Spinal cord (tissue), 10 donors: ENCODE measurements around the gene IKZF1. TPM values are rescaled to one million over a fixed set of nuclear protein-coding genes. Genes with fewer than 3 reads are reported as not detected.

Experiments
- DNase-seq, 6 donors: peaks; one replicate each; pipeline versions ENCODE4 v3.0.0 to v3.0.0-alpha.2; 2013 to 2015; ENCODE audit warnings: low spot score in 6 of 6, low read depth in 4 of 6
- H3K27ac ChIP-seq: one replicate; pipeline ENCODE4 v1.5.1; 2013; ENCODE audit warnings: low read depth, low read length, control low read depth
- H3K27me3 ChIP-seq: one replicate; pipeline ENCODE4 v1.6.1; 2013; ENCODE audit warnings: low read length; ENCODE audit not compliant: control insufficient read depth, insufficient read depth
- H3K36me3 ChIP-seq: one replicate; pipeline ENCODE4 v1.6.1; 2013; ENCODE audit warnings: low read length; ENCODE audit not compliant: control insufficient read depth, insufficient read depth
- H3K4me1 ChIP-seq: one replicate; pipeline ENCODE4 v1.6.1; 2013; ENCODE audit warnings: low read length; ENCODE audit not compliant: control insufficient read depth, insufficient read depth
- H3K4me3 ChIP-seq: one replicate; pipeline ENCODE4 v1.5.1; 2013; ENCODE audit warnings: low read depth, low read length, control low read depth
- H3K9me3 ChIP-seq: one replicate; pipeline ENCODE4 v1.6.1; 2013; ENCODE audit warnings: low read length; ENCODE audit not compliant: control insufficient read depth, insufficient read depth
- WGBS: methylation state at CpG from one replicate; pipeline ENCODE4 v1.1.5; 2013; ENCODE audit warnings: missing lambda C conversion rate; ENCODE audit not compliant: insufficient coverage; 5-methylcytosine and 5-hydroxymethylcytosine counted together
- polyA plus RNA-seq, 2 donors: library from polyadenylated mRNA; unstranded; fragments of 120-200 nt; gene quantifications; one replicate each; pipeline ENCODE4 v1.2.1, GENCODE V29; 2013; ENCODE audit not compliant: insufficient read length in 2 of 2
- total RNA-seq, 2 donors: library from RNA; depleted of rRNA in 1 of 2; stranded (reverse); fragments of 120-200 nt in 1 of 2; fragments of >200 nt in 1 of 2; gene quantifications; one replicate each; pipeline versions ENCODE4 v1.2.3 to v1.2.4, GENCODE V29; 2013 to 2014
- donor health status: healthy.

The IKZF1 gene
- total and polyA plus RNA-seq, 4 donors = 2.9 to 9.0 (median 4.7) TPM

DNA sequence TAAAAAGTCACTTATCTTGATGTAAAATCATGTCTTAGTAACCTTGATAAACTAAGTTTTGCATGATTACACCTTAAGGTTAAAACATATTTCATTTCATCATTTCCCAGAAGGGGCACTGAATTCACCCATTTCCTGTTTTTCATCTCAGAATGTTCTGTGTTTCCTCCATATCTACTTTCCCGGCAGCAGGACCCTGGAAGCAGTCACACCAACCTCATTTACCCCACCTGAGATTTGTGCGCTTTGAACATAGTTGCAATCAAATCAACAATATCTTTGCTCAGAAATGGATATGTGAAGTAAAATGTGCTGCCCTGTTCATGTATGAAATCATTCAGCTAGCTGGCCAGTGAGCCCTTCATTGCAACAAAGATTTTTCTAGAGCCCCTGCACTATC, 46.8 kb downstream of the IKZF1 start:
- WGBS = no CpG with 5 or more reads among the region's 2 CpGs
- DNase-seq = no peak
- H3K4me3 ChIP-seq = no peak overlapping the region

DNA sequence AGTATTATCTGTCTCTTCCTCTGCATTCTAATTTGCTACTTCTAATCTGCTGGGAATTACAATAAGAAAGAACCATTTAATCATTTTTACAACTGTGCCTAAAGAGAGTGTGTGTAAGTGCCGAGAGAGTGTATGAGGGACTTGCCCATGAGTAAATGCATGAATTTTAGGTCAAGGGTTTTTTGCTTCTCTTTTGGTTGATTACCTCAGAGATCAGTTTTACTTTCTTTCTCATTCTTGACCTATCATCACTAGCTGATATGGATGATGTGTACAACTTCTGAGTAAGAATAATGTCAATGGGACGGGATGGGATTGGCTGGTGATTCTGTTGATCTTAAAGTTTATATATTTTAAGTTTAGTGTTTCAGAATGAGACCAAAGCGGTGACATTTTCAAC, 47.8 kb downstream of the IKZF1 start:
- no peaks in the 10 kb centered on the region for H3K9me3 ChIP-seq
- H3K27me3 ChIP-seq = no peaks in the 10 kb centered on the region
- H3K4me1 ChIP-seq = no peaks in the 10 kb centered on the region
- no peak overlapping the region for H3K27ac ChIP-seq
- peak in 1 of 6 donors; percentile 4 for DNase-seq
- no peak overlapping the region for H3K4me3 ChIP-seq
- no CpG with 5 or more reads among the region's 3 CpGs for WGBS
- no peaks in the 10 kb centered on the region for H3K36me3 ChIP-seq

More for the DNA sequence above, 46.8 kb downstream of the IKZF1 start:
- Histone ChIP-seq H3K9me3 (no peaks in the 10 kb centered on the region), H3K4me1 (no peaks in the 10 kb centered on the region), H3K36me3 (no peaks in the 10 kb centered on the region), H3K27me3 (no peaks in the 10 kb centered on the region), H3K27ac (no peak overlapping the region)

DNA sequence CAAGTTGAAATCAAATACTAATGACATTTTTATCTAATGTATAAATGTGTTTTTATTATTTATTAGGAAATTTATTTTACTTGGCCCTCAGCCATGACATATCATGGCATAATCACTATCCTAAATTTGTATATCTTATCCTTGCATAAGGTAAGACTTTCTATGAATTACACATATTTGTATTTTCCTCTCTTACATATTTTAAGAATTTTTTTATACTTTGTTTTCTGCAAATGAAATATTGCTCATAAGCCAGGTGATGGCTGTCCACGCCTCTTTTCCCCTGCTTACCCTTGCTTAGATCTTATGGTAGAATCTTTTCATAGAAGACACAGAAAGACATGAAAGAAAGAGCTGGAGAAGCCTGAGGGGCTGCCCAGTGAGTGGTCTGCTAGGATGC, 48.2 kb downstream of the IKZF1 start:
- DNase-seq = no peak
- Histone ChIP-seq H3K4me3 (no peak overlapping the region), H3K27me3 (no peaks in the 10 kb centered on the region), H3K4me1 (no peaks in the 10 kb centered on the region), H3K36me3 (no peaks in the 10 kb centered on the region), H3K9me3 (no peaks in the 10 kb centered on the region), H3K27ac (no peak overlapping the region)
- WGBS = no CpG with 5 or more reads among the region's 1 CpG

DNA sequence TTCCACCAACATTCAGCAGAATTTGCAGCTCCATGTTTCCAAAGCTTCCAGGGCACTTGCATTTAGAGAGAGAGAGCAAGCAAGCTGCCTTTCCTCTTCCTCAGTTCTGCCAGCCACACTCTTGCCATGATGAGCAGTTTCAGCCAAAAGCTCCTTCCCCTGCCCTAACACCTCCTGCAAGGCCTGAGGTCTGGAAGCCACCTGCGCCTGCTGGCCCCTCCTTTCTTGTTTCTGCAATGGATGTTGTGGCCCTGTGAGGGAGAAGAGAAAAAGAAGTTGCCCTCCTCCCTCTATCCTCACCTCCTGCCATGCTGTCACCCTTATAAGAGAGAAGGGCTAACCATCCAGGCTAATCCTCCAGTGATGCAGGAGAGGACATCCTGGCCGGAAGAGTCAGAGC, 48.7 kb downstream of the IKZF1 start:
- Histone ChIP-seq H3K4me1 (no peaks in the 10 kb centered on the region), H3K9me3 (no peaks in the 10 kb centered on the region), H3K4me3 (no peak overlapping the region), H3K27me3 (no peaks in the 10 kb centered on the region), H3K36me3 (no peaks in the 10 kb centered on the region), H3K27ac (no peak overlapping the region)
- no peak for DNase-seq
- 94% methylated on average over 1 of the region's 2 CpGs for WGBS

DNA sequence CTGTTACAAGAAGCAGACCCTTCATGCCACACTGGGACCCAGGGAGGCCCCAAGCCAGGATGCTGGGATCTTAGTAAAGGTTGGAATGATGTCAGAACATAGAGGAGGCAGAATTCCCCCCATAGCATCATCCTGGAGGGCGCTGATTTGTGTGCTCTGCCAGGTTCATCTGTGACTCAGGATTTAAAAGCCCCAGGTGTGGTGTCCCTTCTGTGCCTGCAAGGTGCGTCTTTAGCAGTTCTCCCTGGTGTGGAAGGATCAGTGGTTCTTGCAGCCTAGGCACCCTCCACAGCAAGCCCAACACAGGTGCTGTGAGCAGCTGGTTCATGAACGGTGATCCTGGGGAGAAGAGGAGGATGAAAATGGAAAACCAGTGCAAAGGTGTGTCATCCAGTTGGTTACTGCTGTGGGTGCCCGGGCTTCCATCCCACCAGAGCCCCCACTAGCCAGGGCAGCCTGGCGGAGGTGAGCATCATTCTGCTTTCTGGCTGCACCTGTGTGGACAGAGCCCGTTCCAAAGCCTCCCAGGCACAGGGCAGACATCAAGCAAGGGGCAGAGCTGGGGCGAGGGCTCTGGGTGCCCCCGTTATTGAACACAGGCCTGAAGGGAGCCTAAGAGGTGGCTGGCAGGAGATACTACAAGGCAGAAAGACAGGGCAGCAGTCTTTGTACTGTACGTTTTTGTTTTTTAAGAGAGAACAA, 49.5 kb downstream of the IKZF1 start:
- Histone ChIP-seq H3K9me3 (no peaks in the 10 kb centered on the region), H3K4me1 (no peaks in the 10 kb centered on the region), H3K4me3 (no peak overlapping the region), H3K36me3 (no peaks in the 10 kb centered on the region), H3K27me3 (no peaks in the 10 kb centered on the region), H3K27ac (no peak overlapping the region)
- DNase-seq = no peak
- 79% methylated on average over 7 of the region's 9 CpGs for whole genome bisulfite sequencing

DNA sequence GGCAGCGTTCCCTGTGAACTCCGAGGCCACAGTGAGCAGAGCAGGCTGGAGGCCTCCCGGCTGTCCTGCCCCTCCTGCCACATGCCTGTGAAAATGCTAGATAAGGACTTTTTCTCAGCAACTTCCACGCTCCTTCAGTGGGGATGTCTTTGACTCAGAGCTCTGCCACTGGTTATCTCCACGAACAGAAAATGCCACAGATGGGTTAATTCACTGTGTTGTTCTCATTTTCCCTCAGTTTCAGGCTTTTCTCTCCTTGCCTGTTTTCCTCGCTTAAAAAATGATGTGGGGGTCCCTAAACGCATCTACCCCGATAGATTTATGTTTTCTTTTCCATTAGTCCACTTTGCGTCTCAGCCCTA, 51.3 kb downstream of the IKZF1 start:
- H3K4me3 ChIP-seq = no peak overlapping the region
- no peaks in the 10 kb centered on the region for H3K36me3 ChIP-seq
- WGBS = 61% methylated on average over 6 of the region's 9 CpGs
- no peaks in the 10 kb centered on the region for H3K27me3 ChIP-seq
- H3K9me3 ChIP-seq = no peaks in the 10 kb centered on the region
- no peak for DNase-seq
- no peak overlapping the region for H3K27ac ChIP-seq
- no peaks in the 10 kb centered on the region for H3K4me1 ChIP-seq

DNA sequence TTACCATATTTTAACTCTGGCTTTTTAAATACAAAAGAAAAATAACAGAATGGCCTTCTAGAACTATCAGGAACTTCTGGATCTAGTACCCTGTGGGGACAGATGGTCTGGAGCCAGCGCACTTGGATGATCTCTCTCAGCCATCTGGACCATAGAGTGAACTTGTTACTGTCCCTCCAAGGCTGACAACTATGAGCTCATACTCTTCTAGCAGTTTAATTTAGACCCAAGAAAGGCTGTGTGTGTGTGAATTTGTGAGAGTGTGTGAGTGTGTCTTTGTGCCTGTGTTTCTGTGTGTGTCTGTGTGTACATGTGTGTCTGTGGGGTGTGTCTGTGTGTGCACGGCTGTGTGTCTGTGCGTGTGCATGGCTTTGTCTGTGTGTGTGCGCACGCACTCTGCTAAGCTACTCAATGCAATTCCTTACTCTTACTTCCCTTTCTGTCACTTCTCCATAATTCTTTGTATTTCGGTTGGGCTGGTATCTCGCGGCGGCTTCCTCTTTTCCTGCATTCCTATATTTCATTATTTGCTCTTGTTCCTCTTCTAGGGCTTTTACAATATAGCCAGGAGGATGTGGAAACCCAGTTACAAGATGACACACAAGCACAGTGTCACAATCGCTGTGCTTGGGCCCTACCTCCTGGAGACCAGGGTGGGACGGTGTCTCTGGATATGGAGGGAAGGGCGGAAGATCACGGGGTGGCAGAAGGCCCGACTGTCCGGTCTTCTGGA, 51.9 kb downstream of the IKZF1 start:
- Histone ChIP-seq H3K27ac (no peak overlapping the region), H3K4me1 (no peaks in the 10 kb centered on the region), H3K9me3 (no peaks in the 10 kb centered on the region), H3K27me3 (no peaks in the 10 kb centered on the region), H3K36me3 (no peaks in the 10 kb centered on the region), H3K4me3 (no peak overlapping the region)
- WGBS = 95% methylated on average over 12 of the region's 15 CpGs
- DNase-seq = no peak

DNA sequence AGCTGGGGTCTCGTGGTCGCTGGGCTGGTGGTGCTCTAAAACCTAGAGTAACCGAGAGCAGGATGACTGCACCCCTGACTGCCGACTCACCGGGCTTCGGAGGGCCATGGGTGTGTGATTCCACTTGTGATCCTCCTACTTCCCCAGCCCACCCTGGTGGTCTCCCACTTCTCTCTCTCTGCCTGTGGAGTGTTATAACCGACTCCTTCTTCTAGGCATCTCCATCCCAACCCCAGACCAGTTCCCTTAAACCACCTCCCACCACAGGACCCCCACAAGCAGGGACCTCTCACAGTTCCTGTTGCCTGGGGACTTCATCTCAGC, 52.4 kb downstream of the IKZF1 start:
- Histone ChIP-seq H3K9me3 (no peaks in the 10 kb centered on the region), H3K27me3 (no peaks in the 10 kb centered on the region), H3K36me3 (no peaks in the 10 kb centered on the region), H3K4me1 (no peaks in the 10 kb centered on the region), H3K4me3 (no peak overlapping the region), H3K27ac (no peak overlapping the region)
- WGBS = 92% methylated on average over 7 of the region's 7 CpGs
- DNase-seq = no peak

DNA sequence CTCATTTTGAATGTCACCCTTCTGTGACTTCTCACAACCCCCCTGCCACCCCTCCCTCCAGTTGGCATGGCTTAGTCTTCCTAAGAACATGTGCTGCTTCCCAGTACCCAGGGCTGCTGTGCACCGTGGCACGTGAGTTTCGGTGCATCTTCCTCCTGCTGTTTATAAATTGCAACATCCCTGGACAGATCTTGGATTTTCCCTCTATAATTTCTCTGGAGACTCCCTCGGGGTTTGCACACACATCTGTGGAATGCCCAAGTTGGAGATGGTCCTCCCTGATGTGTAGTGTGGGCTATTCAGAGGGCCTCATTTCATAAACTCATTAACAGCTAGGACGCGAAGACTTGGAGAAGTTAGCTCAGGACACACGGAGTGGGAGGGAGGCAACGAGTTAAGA, 52.9 kb downstream of the IKZF1 start:
- Histone ChIP-seq H3K27ac (no peak overlapping the region), H3K4me1 (no peaks in the 10 kb centered on the region), H3K36me3 (no peaks in the 10 kb centered on the region), H3K9me3 (no peaks in the 10 kb centered on the region), H3K27me3 (no peaks in the 10 kb centered on the region), H3K4me3 (no peak overlapping the region)
- WGBS = 96% methylated on average over 7 of the region's 8 CpGs
- no peak for DNase-seq

DNA sequence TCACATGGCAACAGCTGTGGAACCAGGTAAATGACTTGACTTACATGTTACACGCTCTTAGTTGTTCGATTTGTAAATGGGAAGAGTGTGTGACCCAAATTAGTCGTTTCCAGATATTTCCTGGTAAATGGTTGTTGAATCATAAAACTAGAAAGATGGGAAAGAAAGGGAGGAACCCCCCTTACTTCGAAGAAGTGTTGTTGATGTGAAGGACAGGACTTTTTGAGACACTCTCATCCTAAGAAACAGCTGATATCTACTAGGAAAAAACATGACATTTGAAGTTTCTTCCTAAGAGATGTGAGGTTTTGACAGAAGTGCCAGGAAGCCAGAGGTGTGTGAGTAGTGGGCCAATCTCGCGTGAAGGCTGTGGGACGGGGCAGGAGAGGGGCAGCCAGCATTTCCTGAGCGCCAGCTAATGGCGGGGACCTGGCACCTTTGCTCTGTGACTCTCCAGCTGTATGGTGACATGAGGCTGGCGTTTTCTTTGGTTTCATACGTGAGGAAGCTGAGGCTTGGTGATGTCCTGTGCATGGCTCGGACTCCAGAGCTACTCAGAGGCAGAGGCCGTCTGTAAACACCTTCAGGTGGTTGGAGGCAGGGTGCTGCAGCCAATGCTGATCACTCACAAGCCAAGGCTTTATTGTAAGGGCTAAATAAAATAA, 53.7 kb downstream of the IKZF1 start:
- Histone ChIP-seq H3K27ac (no peak overlapping the region), H3K36me3 (no peaks in the 10 kb centered on the region), H3K4me1 (no peaks in the 10 kb centered on the region), H3K27me3 (no peaks in the 10 kb centered on the region), H3K4me3 (no peak overlapping the region), H3K9me3 (no peaks in the 10 kb centered on the region)
- DNase-seq = no peak
- WGBS = 90% methylated on average over 9 of the region's 13 CpGs
